GM18505 (cell line): ENCODE measurements around the gene TBCE.
"Not testable (repeated sequence)": the region's sequence is repeated elsewhere in the genome, so short reads cannot be mapped to it uniquely, and the experiment has no call there.

ENCODE experiments used
- ATAC-seq: cut with Tn5 transposase; IDR thresholded peaks from one replicate; pipeline ENCODE4 v1.9.1; 2021; ENCODE audit not compliant: unreplicated experiment
- POLR2A ChIP-seq: IDR thresholded peaks from 4 replicates; pipeline ENCODE4 v1.6.1; 2011; ENCODE audit warnings: borderline replicate concordance; ENCODE audit not compliant: insufficient read depth, insufficient read length; ENCODE audit errors: extremely low read depth

The TBCE gene

GRCh38 chr1:235375919-235376605 is 8.8 kb downstream of the TBCE start:
- no peak for ATAC-seq
- TF ChIP-seq POLR2A: no peak

GRCh38 chr1:235378134-235378735 is 11.0 kb downstream of the TBCE start:
- not testable (repeated sequence) for ATAC-seq

GRCh38 chr1:235381955-235382739 is 14.9 kb downstream of the TBCE start:
- not testable (repeated sequence) for ATAC-seq

GRCh38 chr1:235385633-235386032 is 18.4 kb downstream of the TBCE start:
- ATAC-seq: not testable (repeated sequence)

GRCh38 chr1:235391874-235392273 is 24.6 kb downstream of the TBCE start:
- TF ChIP-seq POLR2A: no peak
- no peak for ATAC-seq

GRCh38 chr1:235397733-235398132 is 30.5 kb downstream of the TBCE start:
- no peak for ATAC-seq
- no peak for TF ChIP-seq POLR2A

GRCh38 chr1:235399661-235400060 is 32.4 kb downstream of the TBCE start:
- TF ChIP-seq POLR2A: no peak
- ATAC-seq: no peak

GRCh38 chr1:235401251-235401650 is 34.0 kb downstream of the TBCE start:
- no peak for TF ChIP-seq POLR2A
- ATAC-seq: no peak

GRCh38 chr1:235402457-235403200 is 35.4 kb downstream of the TBCE start:
- no peak for ATAC-seq
- TF ChIP-seq POLR2A: no peak

- no peak for ATAC-seq
- no peak for TF ChIP-seq POLR2A
Observed at GRCh38 chr1:235403593-235403992, 36.4 kb downstream of the TBCE start.

- no peak for ATAC-seq
- TF ChIP-seq POLR2A: no peak
Observed at GRCh38 chr1:235404190-235404589, 37.0 kb downstream of the TBCE start.

GRCh38 chr1:235407419-235407818 is 40.2 kb downstream of the TBCE start:
- no peak for ATAC-seq
- TF ChIP-seq POLR2A: no peak

- no peak for TF ChIP-seq POLR2A
- no peak for ATAC-seq
Observed at GRCh38 chr1:235408503-235408960, 41.3 kb downstream of the TBCE start.
